ENCODE results near the gene RECQL5. TPM values are rescaled to one million over a fixed set of nuclear protein-coding genes. Genes with fewer than 3 reads are reported as not detected.

The RECQL5 gene
- total RNA-seq, 4 donors from 2014 or later, result 6.3 to 14.7 (median 11.9) TPM

- 68% methylated on average over 10 of the region's 12 CpGs for WGBS
- Histone ChIP-seq H3K36me3 (peaks cover 0 to 35% (median 18%) of the 10 kb centered on the region in 4 donors), H3K4me1 (peaks cover 24 to 30% (median 28%) of the 10 kb centered on the region in 4 donors), H3K4me3 (no peak overlapping the region), H3K27me3 (no peaks in the 10 kb centered on the region), H3K27ac (replicated peaks in 1 of 4) (peak overlapping the region; percentile 34 to 86 (median 80)), H3K9me3 (no peaks in the 10 kb centered on the region)
- no peak for DNase-seq (ENCODE audit: extremely low spot score)
- intact Hi-C loops (cut with DNase I), result loop anchor here (1.0 to 5.0 kb wide), 2 partner anchors 45 to 118 kb away; partner anchors contain the start of gene MYO15B
- TF ChIP-seq POLR2A (IDR thresholded peaks at IDR 0.05; ENCODE audit: low read depth) (no peak), POLR2AphosphoS5 (IDR thresholded peaks at IDR 0.05) (no peak), EP300 (IDR thresholded peaks at IDR 0.05) (no peak)
- TF ChIP-seq, protein P1, sequence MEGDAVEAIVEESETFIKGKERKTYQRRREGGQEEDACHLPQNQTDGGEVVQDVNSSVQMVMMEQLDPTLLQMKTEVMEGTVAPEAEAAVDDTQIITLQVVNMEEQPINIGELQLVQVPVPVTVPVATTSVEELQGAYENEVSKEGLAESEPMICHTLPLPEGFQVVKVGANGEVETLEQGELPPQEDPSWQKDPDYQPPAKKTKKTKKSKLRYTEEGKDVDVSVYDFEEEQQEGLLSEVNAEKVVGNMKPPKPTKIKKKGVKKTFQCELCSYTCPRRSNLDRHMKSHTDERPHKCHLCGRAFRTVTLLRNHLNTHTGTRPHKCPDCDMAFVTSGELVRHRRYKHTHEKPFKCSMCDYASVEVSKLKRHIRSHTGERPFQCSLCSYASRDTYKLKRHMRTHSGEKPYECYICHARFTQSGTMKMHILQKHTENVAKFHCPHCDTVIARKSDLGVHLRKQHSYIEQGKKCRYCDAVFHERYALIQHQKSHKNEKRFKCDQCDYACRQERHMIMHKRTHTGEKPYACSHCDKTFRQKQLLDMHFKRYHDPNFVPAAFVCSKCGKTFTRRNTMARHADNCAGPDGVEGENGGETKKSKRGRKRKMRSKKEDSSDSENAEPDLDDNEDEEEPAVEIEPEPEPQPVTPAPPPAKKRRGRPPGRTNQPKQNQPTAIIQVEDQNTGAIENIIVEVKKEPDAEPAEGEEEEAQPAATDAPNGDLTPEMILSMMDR (IDR thresholded peaks at IDR 0.05), result no peak
Observed at GRCh38 chr17:75632428-75632827, 34.5 kb downstream of the RECQL5 start.

GRCh38 chr17:75631353-75631752 is 35.6 kb downstream of the RECQL5 start:
- Histone ChIP-seq H3K4me1 (peaks cover 24 to 30% (median 25%) of the 10 kb centered on the region in 4 donors), H3K36me3 (peaks cover 5 to 46% (median 29%) of the 10 kb centered on the region in 4 donors), H3K27ac (replicated peaks in 1 of 4) (no peak overlapping the region), H3K27me3 (no peaks in the 10 kb centered on the region), H3K4me3 (no peak overlapping the region), H3K9me3 (no peaks in the 10 kb centered on the region)
- TF ChIP-seq EP300 (IDR thresholded peaks at IDR 0.05) (no peak), POLR2A (IDR thresholded peaks at IDR 0.05; ENCODE audit: low read depth) (no peak), POLR2AphosphoS5 (IDR thresholded peaks at IDR 0.05) (no peak)
- TF ChIP-seq, protein P1 (IDR thresholded peaks at IDR 0.05), result no peak
- no peak for DNase-seq (ENCODE audit: extremely low spot score)
- WGBS, result 89% methylated on average over 8 of the region's 27 CpGs
- intact Hi-C loops (cut with DNase I), result loop anchor here (5.0 kb wide), 1 partner anchor 44 kb away; the partner anchor contains the start of gene MYO15B

DNA sequence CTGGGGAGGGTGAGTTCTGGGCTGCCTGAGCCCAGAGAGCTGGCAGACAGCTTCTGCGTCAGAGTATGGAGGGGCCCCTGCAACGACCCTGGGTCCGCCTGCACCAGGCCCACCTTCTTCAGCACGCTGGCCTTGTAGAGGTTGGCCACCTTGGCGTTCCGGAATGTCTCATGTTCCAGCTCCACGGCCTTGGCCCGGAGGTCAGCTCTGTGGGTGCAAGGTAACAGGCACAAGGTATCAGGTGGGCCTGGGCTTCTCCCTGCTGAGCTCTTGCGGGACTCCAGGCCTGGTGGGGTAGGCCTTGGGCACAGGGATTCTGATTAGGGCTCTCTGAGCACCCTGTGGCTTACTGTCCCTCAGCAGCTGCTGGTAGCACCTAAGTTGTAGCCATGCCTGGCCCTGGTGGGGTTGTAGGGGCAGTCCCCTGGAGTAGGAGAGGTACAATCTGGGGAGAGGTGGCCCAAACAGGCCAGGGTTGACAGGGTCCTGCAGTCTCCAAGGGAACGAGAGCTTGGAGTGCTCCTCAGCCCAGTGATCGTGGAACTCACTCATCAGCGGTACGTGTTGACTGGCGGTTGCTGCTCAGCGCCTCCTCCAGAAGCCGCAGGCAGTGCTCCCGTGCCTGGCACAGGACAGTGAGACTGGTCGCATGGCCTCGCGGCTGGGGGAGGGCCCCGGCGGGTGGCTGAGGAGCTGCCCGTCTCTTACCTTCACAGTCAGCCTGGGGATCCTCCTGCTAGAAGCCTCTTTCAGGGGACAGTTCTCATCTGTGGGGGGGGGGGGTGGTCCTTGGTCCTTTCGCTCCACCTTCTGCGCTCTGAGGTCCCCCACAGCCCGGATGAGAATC is 36.7 kb downstream of the RECQL5 start:
- intact Hi-C loops (cut with DNase I), result loop anchor here (5.0 kb wide), 1 partner anchor 43 kb away; the partner anchor contains the start of gene MYO15B
- TF ChIP-seq EP300 (IDR thresholded peaks at IDR 0.05), result no peak
- no peak for TF ChIP-seq POLR2A (IDR thresholded peaks at IDR 0.05; ENCODE audit: low read depth)
- 88% methylated on average over 6 of the region's 26 CpGs for WGBS

DNA sequence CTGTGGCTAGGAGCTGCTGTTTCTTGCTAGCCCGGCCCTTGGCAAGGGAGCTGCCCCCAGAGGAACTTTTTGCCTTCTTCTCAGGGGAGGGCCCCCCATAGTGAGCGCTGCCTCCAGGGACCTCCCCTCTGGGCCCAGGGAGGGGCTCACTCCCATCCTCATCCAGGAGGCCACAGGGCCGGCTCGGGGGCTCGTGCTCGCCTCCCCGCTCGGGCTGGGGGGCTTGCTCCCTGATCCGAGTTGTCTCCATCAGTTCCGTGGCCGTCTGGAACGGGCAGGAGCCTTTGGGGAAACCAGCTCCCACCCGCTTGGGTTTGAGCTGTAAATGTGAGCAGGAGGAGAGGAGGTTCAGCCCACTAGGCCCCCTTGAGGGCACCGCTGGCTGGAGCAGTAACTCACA is 37.8 kb downstream of the RECQL5 start:
- TF ChIP-seq POLR2AphosphoS5 (IDR thresholded peaks at IDR 0.05), result no peak
- TF ChIP-seq POLR2A (IDR thresholded peaks at IDR 0.05; ENCODE audit: low read depth), result no peak
- TF ChIP-seq EP300 (IDR thresholded peaks at IDR 0.05), result no peak
- TF ChIP-seq, protein P1 (IDR thresholded peaks at IDR 0.05), result no peak
- no peak overlapping the region for H3K27ac ChIP-seq (replicated peaks in 1 of 4)
- no peaks in the 10 kb centered on the region for H3K9me3 ChIP-seq
- H3K4me1 ChIP-seq, result peaks cover 18 to 21% (median 19%) of the 10 kb centered on the region in 4 donors
- 67% methylated on average over 11 of the region's 14 CpGs for WGBS
- H3K36me3 ChIP-seq, result peaks cover 10 to 68% (median 51%) of the 10 kb centered on the region in 4 donors
- no peak for DNase-seq (ENCODE audit: extremely low spot score)
- H3K27me3 ChIP-seq, result no peaks in the 10 kb centered on the region
- H3K4me3 ChIP-seq, result no peak overlapping the region
- intact Hi-C loops (cut with DNase I), result no loop called here

More for the DNA sequence above, 36.7 kb downstream of the RECQL5 start:
- Histone ChIP-seq H3K27me3 (no peaks in the 10 kb centered on the region), H3K36me3 (peaks cover 10 to 56% (median 39%) of the 10 kb centered on the region in 4 donors), H3K4me1 (peaks cover 23 to 30% (median 24%) of the 10 kb centered on the region in 4 donors), H3K4me3 (no peak overlapping the region), H3K9me3 (no peaks in the 10 kb centered on the region), H3K27ac (replicated peaks in 1 of 4) (no peak overlapping the region)
- DNase-seq (ENCODE audit: extremely low spot score), result no peak

DNA sequence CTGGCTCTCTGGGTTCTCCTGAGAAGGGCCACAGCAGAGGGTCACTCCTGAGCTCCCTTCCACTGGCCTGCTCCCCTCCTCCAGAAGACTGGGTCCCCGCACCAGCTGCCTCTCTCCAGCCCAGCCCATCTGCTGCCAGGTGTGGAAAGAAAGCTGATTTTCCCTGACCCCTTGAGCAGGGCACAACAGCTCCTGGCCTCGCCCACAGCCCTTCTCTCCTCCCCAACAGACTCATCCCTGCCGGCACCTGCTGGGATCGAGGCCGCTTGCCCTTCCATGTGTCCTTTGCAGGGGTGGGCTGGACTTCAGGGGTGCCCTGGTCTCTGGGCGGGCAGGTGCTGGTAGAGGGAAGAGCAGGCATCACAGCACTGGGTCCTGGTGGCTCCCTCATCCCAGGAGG is 38.5 kb downstream of the RECQL5 start:
- 77% methylated on average over 4 of the region's 6 CpGs for WGBS
- H3K27me3 ChIP-seq, result no peaks in the 10 kb centered on the region
- peaks cover 11 to 14% (median 11%) of the 10 kb centered on the region in 4 donors for H3K4me1 ChIP-seq
- DNase-seq (ENCODE audit: extremely low spot score), result no peak
- no peaks in the 10 kb centered on the region for H3K9me3 ChIP-seq
- H3K4me3 ChIP-seq, result no peak overlapping the region
- H3K27ac ChIP-seq (replicated peaks in 1 of 4), result no peak overlapping the region
- peaks cover 10 to 75% (median 56%) of the 10 kb centered on the region in 4 donors for H3K36me3 ChIP-seq
- no peak for TF ChIP-seq EP300 (IDR thresholded peaks at IDR 0.05)
- TF ChIP-seq POLR2AphosphoS5 (IDR thresholded peaks at IDR 0.05), result no peak
- no peak for TF ChIP-seq POLR2A (IDR thresholded peaks at IDR 0.05; ENCODE audit: low read depth)
- TF ChIP-seq, protein P1 (IDR thresholded peaks at IDR 0.05), result no peak
- intact Hi-C loops (cut with DNase I), result no loop called here

Measured in esophagus muscularis mucosa (tissue), 4 donors.